Iris pigment epithelial cell (primary cell): ENCODE measurements around the gene DHRS9.

Experiments
- DNase-seq: peaks from one replicate; pipeline ENCODE4 v3.0.0-alpha.2; 2011; ENCODE audit warnings: low read depth

Gene DHRS9

GRCh38 chr2:169065864-169066517 lies 3.4 kb upstream of the DHRS9 start:
- no peak for DNase-seq

GRCh38 chr2:169066897-169067296 lies 2.5 kb upstream of the DHRS9 start:
- no peak for DNase-seq

GRCh38 chr2:169069833-169070232 lies 470 bp downstream of the DHRS9 start:
- DNase-seq = no peak

GRCh38 chr2:169071455-169071854 lies 2.1 kb downstream of the DHRS9 start:
- no peak for DNase-seq

- no peak for DNase-seq
Measured at GRCh38 chr2:169072163-169072925, 3.0 kb downstream of the DHRS9 start.

DNA sequence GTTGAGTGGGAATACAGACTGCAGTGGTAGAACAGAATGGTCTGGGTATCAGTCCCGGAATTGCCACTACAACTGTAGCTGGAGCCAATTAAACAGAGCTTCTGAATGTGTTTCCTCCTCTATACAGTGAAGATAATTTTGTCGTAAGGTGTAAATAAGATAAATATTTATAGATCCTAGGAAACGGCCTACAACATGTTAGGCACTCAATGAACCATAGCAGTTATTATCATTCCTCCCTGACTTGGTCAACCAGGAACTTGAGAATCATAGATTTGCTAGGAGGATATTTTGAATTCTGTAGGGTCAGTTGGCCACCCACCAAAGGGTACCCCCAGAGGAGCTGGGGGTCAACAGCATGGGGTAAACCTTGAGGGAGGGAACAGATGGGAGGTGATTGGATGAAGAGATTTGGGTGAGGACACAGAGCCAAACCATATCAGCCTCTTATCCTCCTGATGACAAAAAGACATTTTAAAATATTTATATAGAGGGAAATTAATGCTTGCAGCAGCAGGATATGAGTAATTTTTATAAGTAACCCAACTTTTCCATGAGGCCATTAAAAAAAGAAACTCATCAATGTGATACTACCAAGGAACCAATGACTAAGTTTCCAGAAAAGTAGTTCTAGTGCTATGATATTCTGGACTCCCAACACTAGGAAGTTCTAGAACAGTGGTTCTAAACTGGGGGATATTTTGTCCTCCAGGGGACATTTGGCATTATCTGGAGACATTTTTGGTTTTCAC lies 4.0 kb downstream of the DHRS9 start:
- DNase-seq = no peak

DNA sequence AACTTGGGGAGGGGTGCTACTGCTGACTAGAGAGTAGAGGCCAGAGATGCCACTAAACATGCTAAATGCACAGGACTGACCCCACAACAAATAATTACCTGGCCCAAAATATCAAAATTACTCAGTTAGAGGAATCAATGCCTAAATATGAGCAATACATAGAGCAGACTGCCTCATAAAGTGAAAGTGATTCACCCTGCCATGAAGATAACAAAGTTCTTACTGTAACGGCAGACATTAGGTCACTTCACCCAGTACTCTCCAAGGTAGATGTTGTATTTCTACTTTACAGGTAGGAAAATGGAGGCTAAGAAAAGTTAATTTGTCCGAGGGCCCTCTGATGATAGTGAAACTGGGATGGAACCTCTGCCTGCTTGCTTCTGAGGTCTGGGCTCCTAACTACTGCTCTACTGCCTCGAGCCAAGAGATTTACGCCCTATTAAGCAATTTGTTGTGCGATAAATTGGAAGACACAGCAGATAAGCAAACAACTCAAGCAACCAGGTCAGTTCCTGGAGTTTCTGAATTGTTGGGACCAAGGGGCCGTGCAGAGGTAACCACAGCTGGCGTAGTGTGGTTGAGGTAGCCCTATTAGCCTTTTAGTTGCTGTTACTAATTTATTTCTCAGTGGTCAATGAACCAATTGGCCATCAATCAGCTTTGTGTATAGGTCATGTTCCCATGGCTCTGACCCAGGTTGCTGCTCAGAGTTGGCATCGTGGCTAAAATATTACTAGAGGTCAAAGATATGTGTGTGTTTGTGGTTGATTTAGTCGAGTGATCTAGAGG lies 4.8 kb downstream of the DHRS9 start:
- DNase-seq = peak; percentile 46

DNA sequence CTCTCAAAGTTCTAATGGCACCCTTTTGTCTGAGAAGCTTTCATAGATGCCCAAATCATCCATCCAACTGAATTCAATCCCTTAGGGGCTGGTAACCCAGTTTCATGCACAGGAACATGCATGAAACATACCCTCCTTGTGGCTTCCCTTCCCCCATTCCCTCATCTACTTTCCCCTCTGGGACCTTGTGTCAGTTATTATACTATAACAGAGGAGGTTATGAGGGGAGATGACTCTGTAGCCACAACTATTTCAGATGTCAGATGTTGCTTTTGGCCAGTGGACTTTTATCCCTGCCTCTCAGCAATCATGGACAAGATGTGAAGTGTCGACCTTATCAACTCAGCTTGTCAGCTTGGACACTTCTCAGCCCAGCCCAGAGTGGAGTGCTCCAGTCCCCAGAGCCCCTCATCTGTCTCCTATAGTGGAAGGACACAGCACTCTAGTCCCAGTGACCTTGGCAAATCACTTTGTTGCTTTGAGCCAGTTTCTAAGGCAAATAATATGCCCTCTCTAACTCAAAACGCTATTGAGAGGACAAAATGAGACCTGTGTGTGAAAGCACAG lies 8.4 kb downstream of the DHRS9 start:
- no peak for DNase-seq

- DNase-seq = no peak
Measured at GRCh38 chr2:169080250-169081069, 11.1 kb downstream of the DHRS9 start.

DNA sequence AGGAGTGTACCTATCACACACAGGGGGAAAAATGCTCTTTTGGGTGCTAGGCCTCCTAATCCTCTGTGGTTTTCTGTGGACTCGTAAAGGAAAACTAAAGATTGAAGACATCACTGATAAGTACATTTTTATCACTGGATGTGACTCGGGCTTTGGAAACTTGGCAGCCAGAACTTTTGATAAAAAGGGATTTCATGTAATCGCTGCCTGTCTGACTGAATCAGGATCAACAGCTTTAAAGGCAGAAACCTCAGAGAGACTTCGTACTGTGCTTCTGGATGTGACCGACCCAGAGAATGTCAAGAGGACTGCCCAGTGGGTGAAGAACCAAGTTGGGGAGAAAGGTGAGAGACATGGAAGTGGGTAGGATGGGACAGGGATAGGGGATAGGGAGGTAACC lies 12.2 kb downstream of the DHRS9 start:
- DNase-seq = no peak

- DNase-seq = no peak
Measured at GRCh38 chr2:169082995-169083394, 13.6 kb downstream of the DHRS9 start.

DNA sequence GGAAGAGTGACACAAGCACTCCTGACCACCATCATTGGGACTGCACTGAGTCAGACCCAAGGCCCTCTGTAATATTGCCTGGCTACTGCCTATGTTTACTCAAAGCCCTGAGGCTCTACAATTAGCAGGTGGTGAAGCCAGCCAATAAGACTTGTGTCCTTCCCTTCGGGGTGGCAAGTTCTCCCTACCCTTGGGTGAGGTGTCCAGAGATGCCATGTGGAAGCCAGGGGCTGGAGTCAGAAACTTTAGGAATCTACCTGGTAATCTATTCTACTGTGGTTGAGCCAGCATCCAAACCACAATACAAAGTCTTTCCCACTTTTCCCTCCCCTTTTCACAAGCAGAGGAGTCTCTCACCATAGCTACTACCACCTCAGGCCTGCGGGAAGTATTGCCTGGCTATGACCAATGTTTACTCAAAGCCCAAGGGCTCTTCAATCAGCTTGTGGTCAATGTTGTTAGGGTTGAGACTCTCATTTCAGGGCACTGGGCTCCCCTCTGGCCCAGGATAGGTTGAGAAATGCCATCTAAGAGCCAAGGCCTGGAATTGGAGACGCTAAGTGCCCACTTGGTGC lies 17.6 kb downstream of the DHRS9 start:
- DNase-seq = no peak

GRCh38 chr2:169087757-169088379 lies 18.5 kb downstream of the DHRS9 start:
- DNase-seq = no peak

- no peak for DNase-seq
Measured at GRCh38 chr2:169089182-169089581, 19.8 kb downstream of the DHRS9 start.

GRCh38 chr2:169090133-169090820 lies 20.9 kb downstream of the DHRS9 start:
- DNase-seq = no peak

DNA sequence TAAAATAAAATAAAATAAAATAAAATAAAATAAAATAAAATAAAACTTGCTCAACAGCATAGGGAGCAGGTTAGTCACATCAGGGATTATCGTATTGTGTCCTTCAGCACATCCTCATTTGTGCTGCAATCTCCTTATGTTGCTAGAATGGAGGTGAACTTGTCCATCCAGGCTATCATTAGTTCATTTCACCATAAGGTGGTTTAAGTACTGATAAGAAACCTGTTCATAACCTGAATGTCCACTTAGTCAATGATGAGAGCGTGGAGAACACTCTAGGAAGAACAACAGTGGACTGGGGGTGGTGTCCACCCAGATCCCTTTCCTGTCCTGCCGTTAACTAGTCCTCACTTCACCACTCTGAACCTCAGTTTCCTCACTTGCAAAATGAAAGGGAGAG lies 21.9 kb downstream of the DHRS9 start:
- no peak for DNase-seq

DNA sequence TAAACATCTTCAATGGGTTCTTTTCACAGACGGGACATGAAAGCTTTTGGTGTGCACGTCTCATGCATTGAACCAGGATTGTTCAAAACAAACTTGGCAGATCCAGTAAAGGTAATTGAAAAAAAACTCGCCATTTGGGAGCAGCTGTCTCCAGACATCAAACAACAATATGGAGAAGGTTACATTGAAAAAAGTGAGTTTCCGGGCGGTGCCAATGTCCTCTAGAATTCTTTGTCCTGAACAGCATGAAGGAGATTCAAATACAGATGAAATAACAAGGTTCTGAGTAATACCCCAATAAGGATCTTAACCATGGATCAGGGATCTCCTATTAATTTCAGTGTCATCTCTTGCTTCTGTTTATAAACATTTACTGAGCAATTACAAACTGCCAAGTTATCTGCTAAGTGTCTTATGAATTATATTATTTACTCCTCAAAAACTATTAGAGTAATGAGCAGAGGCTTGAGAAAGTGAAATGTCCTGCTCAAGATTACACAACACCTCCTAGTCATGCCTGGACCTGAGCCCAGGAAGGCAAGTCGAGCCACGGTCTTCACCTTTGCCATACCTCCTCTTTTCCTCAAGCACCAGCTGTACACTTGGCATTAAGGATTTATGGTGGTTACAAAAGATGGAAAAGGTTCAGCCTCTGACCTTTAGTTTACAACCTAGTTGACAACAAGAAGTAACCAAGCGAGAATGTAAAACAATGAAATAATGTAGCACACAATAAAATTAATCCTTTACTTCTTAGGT lies 22.6 kb downstream of the DHRS9 start:
- peak; percentile 87 for DNase-seq

GRCh38 chr2:169093535-169093934 lies 24.2 kb downstream of the DHRS9 start:
- no peak for DNase-seq

DNA sequence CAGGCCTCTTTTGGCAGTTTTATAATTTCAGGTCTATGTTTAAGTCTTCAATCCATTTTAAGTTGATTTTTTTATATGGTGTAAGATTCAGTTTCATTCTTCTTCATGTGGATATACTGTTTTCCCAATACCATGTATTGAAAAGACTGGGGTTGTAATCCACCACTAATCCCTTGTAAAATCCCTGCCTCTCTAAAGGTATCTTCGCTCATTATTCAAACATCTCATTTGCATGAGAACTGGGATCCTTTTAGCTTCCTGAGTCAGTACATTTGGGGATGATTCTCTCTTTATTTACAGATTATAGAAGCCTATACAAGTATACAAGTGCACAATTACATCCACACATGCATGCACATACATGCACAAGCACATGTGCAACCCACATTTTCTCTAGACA lies 25.3 kb downstream of the DHRS9 start:
- no peak for DNase-seq
